Cerebellar cortex (tissue), 1 donor: Measurements from ENCODE around the gene RFXAP.
"Not testable (repeated sequence)": the region's sequence is repeated elsewhere in the genome, so short reads cannot be mapped to it uniquely, and the experiment has no call there.

Source experiments
- DNase-seq: peaks from one replicate; pipeline ENCODE4 v3.0.0-alpha.2; 2015; ENCODE audit warnings: low spot score

Gene RFXAP

GRCh38 chr13:36818804-36819738 lies at the start of gene RFXAP:
RFXAP (plus strand) TSS chr13:36819222; CDS start chr13:36819358, 136 bp downstream.
- peak; percentile 89 for DNase-seq

- no peak for DNase-seq
Observed at GRCh38 chr13:36769545-36769944, 49.5 kb upstream of the RFXAP start.

- no peak for DNase-seq
Observed at GRCh38 chr13:36770741-36771140, 48.3 kb upstream of the RFXAP start.

- DNase-seq = no peak
Observed at GRCh38 chr13:36772853-36773252, 46.2 kb upstream of the RFXAP start.

- no peak for DNase-seq
Observed at GRCh38 chr13:36774931-36775330, 44.1 kb upstream of the RFXAP start.

GRCh38 chr13:36776175-36776574 lies 42.8 kb upstream of the RFXAP start:
- DNase-seq = no peak

- no peak for DNase-seq
Observed at GRCh38 chr13:36778083-36778671, 40.8 kb upstream of the RFXAP start.

GRCh38 chr13:36783890-36784289 lies 35.1 kb upstream of the RFXAP start:
- no peak for DNase-seq

- not testable (repeated sequence) for DNase-seq
Observed at GRCh38 chr13:36786175-36786574, 32.8 kb upstream of the RFXAP start.

- no peak for DNase-seq
Observed at GRCh38 chr13:36787181-36787580, 31.8 kb upstream of the RFXAP start.

- DNase-seq = no peak
Observed at GRCh38 chr13:36788276-36788675, 30.7 kb upstream of the RFXAP start.

- no peak for DNase-seq
Observed at GRCh38 chr13:36789061-36789460, 30.0 kb upstream of the RFXAP start.

- no peak for DNase-seq
Observed at GRCh38 chr13:36789730-36790129, 29.3 kb upstream of the RFXAP start.

GRCh38 chr13:36794706-36795105 lies 24.3 kb upstream of the RFXAP start:
- no peak for DNase-seq

- no peak for DNase-seq
Observed at GRCh38 chr13:36795463-36795862, 23.6 kb upstream of the RFXAP start.

GRCh38 chr13:36796052-36796451 lies 23.0 kb upstream of the RFXAP start:
- no peak for DNase-seq

GRCh38 chr13:36801035-36801434 lies 18.0 kb upstream of the RFXAP start:
- DNase-seq = no peak

- no peak for DNase-seq
Observed at GRCh38 chr13:36804588-36804987, 14.4 kb upstream of the RFXAP start.

- DNase-seq = no peak
Observed at GRCh38 chr13:36806102-36806501, 12.9 kb upstream of the RFXAP start.

GRCh38 chr13:36807616-36808015 lies 11.4 kb upstream of the RFXAP start:
- no peak for DNase-seq

- no peak for DNase-seq
Observed at GRCh38 chr13:36813225-36813624, 5.8 kb upstream of the RFXAP start.

- DNase-seq = no peak
Observed at GRCh38 chr13:36814465-36814864, 4.6 kb upstream of the RFXAP start.

GRCh38 chr13:36815062-36815461 lies 4.0 kb upstream of the RFXAP start:
- DNase-seq = no peak
